Adrenal gland (tissue), 12 donors: ENCODE data around the gene CELF2. TPM values are rescaled to one million over a fixed set of nuclear protein-coding genes. Genes with fewer than 3 reads are reported as not detected.
A peak's percentile ranks its signal among the peaks of the same experiment; 100 is the strongest.

Experiments
- DNase-seq, 7 donors: peaks; one replicate each; pipeline ENCODE4 v3.0.0-alpha.2; 2019 to 2020
- H3K27ac ChIP-seq, 5 donors: fragments of 200-600 bp; sonication (generic) in 4 of 5; 1 replicate in 3 of 5; 2 replicates in 2 of 5; pipeline versions ENCODE4 v1.5.1 to v1.8.0; 2016 to 2020; ENCODE audit warnings: mild to moderate bottlenecking in 1 of 5
- H3K27me3 ChIP-seq: fragments of 200-600 bp; 2 replicates; pipeline ENCODE4 v1.8.0; 2021
- H3K36me3 ChIP-seq, 2 donors: fragments of 200-600 bp; replicated peaks in 1 of 2; 1 replicate in 1 of 2; 2 replicates in 1 of 2; pipeline versions ENCODE4 v1.5.1 to v1.8.0; 2018 to 2022
- H3K4me1 ChIP-seq, 2 donors: fragments of 200-600 bp; replicated peaks in 1 of 2; 1 replicate in 1 of 2; 2 replicates in 1 of 2; pipeline versions ENCODE4 v1.5.1 to v1.8.0; 2018 to 2021
- H3K4me3 ChIP-seq, 4 donors: fragments of 200-600 bp; sonication (generic) in 3 of 4; one replicate each; pipeline ENCODE4 v1.5.1; 2016 to 2018
- H3K9me3 ChIP-seq, 3 donors: fragments of 200-600 bp; sonication (generic) in 1 of 3; replicated peaks in 1 of 3; 1 replicate in 2 of 3; 2 replicates in 1 of 3; pipeline versions ENCODE4 v1.5.1 to v1.8.0; 2016 to 2021
- CTCF ChIP-seq, 6 experiments: fragments of 450-650 bp in 4 of 6; fragments of 200-600 bp in 2 of 6; sonication (generic) in 1 of 6; IDR thresholded peaks; 1 replicate in 5 of 6; 2 replicates in 1 of 6; pipeline versions ENCODE4 v1.5.1 to v1.8.0; 2016 to 2021; ENCODE audit warnings: antibody characterized with exemption in 6 of 6, mild to moderate bottlenecking in 2 of 6, moderate library complexity in 1 of 6
- POLR2A ChIP-seq, 2 donors: fragments of 450-650 bp; IDR thresholded peaks; one replicate each; pipeline ENCODE4 v1.6.1; 2017; ENCODE audit warnings: antibody characterized with exemption in 2 of 2, mild to moderate bottlenecking in 2 of 2, moderate library complexity in 1 of 2
- WGBS, 4 donors: extraction: QIAGEN DNeasy Blood & Tissue Kit in 2 of 4; methylation state at CpG; one replicate each; pipeline versions ENCODE4 v1.1.5 to v1.1.7; 2013 to 2017; 5-methylcytosine and 5-hydroxymethylcytosine counted together
- intact Hi-C, 2 donors: fragments of 100-400 bp; cut with DNase I; formaldehyde crosslinking; loops; one replicate each; pipeline versions ENCODE4 v1.14.1 to v1.15.0; 2022 to 2023
- polyA plus RNA-seq, 3 donors: library from polyadenylated mRNA; stranded (reverse); fragments of 200-250 nt in 2 of 3; fragments of 350-450 nt in 1 of 3; fragmentation: Illumina TruSeq in 1 of 3; extraction: RNeasy Lipid Tissue Mini Kit (QIAGEN cat#74804) in 1 of 3; gene quantifications; one replicate each; pipeline ENCODE4 v1.2.3, GENCODE V29; 2013 to 2014
- total RNA-seq, 9 donors: library from RNA; depleted of rRNA in 4 of 9; stranded (reverse); fragments of >200 nt in 4 of 9; fragments of 120-200 nt in 1 of 9; fragmentation: NEBNext Ultra II Directional in 1 of 9; extraction: Animal tissue kit (Norgen Biotek cat#: 25700) in 1 of 9; gene quantifications; one replicate each; pipeline versions ENCODE4 v1.1.0 to v1.2.4, GENCODE V29; 2013 to 2023
- donor health status: healthy with polysubstance abuse.
- donor health status: Bipolar disorder and iron deficiency.
- donor health status: DM: yes; HTN: yes; CAD: no.
- donor health status: DM: no; HTN: no; CAD: no.
- donor health status: DM: no; HTN: no; CAD: no.
- donor health status: DM: yes; HTN: yes; CAD: no.

Gene CELF2
- total and polyA plus RNA-seq, 12 donors, result 2.7 to 26.0 (median 10.3) TPM

DNA sequence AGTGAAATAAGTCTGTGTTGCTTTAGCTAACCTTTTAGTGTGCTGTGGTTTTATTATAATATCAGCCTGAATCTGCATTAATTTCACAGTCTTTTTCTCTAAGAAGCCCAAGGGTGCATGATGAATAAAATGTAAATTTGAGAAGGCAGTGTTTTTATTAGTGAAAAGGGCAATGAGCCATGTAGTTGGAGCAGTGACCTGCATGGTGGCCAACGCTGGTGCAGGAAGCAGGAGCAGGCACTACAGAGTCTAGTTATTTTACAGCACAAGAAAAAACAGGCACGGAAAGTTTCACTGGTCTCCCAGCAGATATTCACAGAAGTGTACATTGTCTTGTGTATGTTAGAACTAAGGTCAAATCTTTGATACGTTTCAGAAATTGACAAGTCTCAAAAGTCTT is 247.8 kb downstream of the CELF2 start:
- H3K4me3 ChIP-seq, result no peak overlapping the region
- H3K27ac ChIP-seq, result no peak overlapping the region
- no peaks in the 10 kb centered on the region for H3K36me3 ChIP-seq
- no peaks in the 10 kb centered on the region for H3K4me1 ChIP-seq
- TF ChIP-seq CTCF (IDR thresholded peaks at IDR 0.05), result no peak
- TF ChIP-seq POLR2A (IDR thresholded peaks at IDR 0.05), result no peak
- DNase-seq, result no peak
- WGBS, 4 donors, result 69 to 75% (median 73%) methylated on average over 3 of the region's 3 CpGs
- H3K9me3 ChIP-seq, result no peaks in the 10 kb centered on the region
- intact Hi-C loops, result no loop called here
- no peaks in the 10 kb centered on the region for H3K27me3 ChIP-seq

DNA sequence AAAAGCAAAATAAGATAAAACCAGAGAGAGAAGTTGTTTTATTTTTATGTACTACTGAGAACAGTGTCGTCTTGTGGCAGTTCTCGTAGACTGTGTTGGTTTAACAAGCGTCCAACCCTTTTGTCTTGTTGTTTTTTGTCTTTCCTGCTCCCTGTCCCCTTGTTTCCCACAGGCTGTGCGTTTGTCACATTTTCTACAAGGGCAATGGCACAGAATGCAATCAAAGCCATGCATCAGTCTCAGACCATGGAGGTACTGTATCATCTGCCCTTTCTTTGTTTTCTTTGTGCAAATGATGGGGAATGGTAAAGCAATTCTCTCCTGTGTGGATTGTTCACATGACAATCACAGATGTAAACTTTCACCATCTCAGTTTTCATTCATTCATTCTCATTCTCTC is 248.8 kb downstream of the CELF2 start:
- Histone ChIP-seq H3K4me1 (no peaks in the 10 kb centered on the region), H3K27me3 (no peaks in the 10 kb centered on the region), H3K9me3 (no peaks in the 10 kb centered on the region), H3K4me3 (no peak overlapping the region), H3K27ac (no peak overlapping the region), H3K36me3 (no peaks in the 10 kb centered on the region)
- TF ChIP-seq CTCF (IDR thresholded peaks at IDR 0.05) (no peak), POLR2A (IDR thresholded peaks at IDR 0.05) (no peak)
- 62 to 65% (median 63%) methylated on average over 4 of the region's 4 CpGs for WGBS, 4 donors
- intact Hi-C loops, result no loop called here
- DNase-seq, result no peak

DNA sequence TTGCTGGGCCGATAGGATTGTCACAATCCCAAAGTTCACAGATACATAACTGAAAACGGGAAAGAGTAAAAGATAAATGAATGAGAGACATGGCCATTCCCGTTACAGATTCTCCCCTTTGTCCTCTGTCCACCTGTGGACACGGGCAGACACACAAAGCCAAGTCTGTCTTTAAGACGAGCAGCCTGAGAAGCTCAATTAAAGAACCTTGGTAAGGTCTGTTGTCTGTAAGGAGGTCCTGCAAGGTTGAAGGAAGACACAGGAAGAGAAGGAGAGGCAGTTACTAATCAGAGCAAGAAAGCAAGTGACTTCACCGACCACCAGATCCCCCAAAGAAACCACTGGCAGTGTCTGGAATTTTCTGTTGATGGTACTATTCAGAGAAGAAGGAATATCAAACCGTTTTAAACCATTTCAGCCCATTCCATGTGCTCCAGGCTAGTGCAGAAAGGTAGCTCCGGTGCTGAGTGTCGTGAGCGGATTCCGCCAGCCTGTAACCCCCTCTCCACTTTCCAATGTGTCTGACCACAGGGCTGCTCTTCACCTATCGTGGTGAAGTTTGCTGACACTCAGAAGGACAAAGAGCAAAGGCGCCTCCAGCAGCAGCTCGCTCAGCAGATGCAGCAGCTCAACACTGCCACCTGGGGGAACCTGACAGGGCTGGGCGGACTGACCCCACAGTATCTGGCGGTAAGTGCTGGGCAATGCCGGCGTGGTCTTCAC is 252.6 kb downstream of the CELF2 start:
- Histone ChIP-seq H3K27me3 (no peaks in the 10 kb centered on the region), H3K9me3 (no peaks in the 10 kb centered on the region), H3K27ac (no peak overlapping the region), H3K36me3 (no peaks in the 10 kb centered on the region), H3K4me1 (no peaks in the 10 kb centered on the region), H3K4me3 (no peak overlapping the region)
- DNase-seq, result peak; percentile 58 to 88 (median 75)
- TF ChIP-seq CTCF (IDR thresholded peaks at IDR 0.05), result peak; percentile 66 to 83 (median 77)
- TF ChIP-seq POLR2A (IDR thresholded peaks at IDR 0.05), result no peak
- intact Hi-C loops, result no loop called here
- 38 to 44% (median 43%) methylated on average over 15 to 18 of the region's 18 CpGs for WGBS, 4 donors

GRCh38 chr10:11270858-11271179 is 253.1 kb downstream of the CELF2 start:
- Histone ChIP-seq H3K36me3 (no peaks in the 10 kb centered on the region), H3K4me3 (no peak overlapping the region), H3K9me3 (no peaks in the 10 kb centered on the region), H3K27ac (no peak overlapping the region), H3K4me1 (no peaks in the 10 kb centered on the region), H3K27me3 (no peaks in the 10 kb centered on the region)
- WGBS, 4 donors, result 30 to 41% (median 38%) methylated on average over 7 of the region's 7 CpGs
- no peak for DNase-seq
- intact Hi-C loops, result no loop called here
- peak in 1 of 6 experiments; percentile 36 for TF ChIP-seq CTCF (IDR thresholded peaks at IDR 0.05)
- no peak for TF ChIP-seq POLR2A (IDR thresholded peaks at IDR 0.05)
